OCI-LY1 (cell line): ENCODE results near the gene DGKB.

Experiments
- H2AFZ ChIP-seq: fragments of 200-600 bp; sonication (generic), shearing (Covaris generic); 2 replicates; pipeline ENCODE4 v1.6.0; 2014; ENCODE audit warnings: antibody characterized with exemption, mild to moderate bottlenecking, low read length
- H3F3A ChIP-seq: fragments of 200-600 bp; sonication (generic), shearing (Covaris generic); 2 replicates; pipeline ENCODE4 v1.6.0; 2014; ENCODE audit warnings: mild to moderate bottlenecking, antibody characterized with exemption, low read length, moderate library complexity; ENCODE audit not compliant: insufficient read depth
- H3K27ac ChIP-seq: fragments of 200-600 bp; sonication (generic); 2 replicates; pipeline ENCODE4 v1.5.1; 2014; ENCODE audit warnings: low read length, mixed run types, mild to moderate bottlenecking, low read depth; ENCODE audit not compliant: poor library complexity, severe bottlenecking
- H3K27me3 ChIP-seq: fragments of 200-600 bp; sonication (generic); 2 replicates; pipeline ENCODE4 v1.6.0; 2014; ENCODE audit warnings: antibody characterized with exemption, mild to moderate bottlenecking, low read length, moderate library complexity; ENCODE audit not compliant: insufficient read depth
- H3K36me3 ChIP-seq: fragments of 200-600 bp; sonication (generic); 2 replicates; pipeline ENCODE4 v1.6.1; 2014; ENCODE audit warnings: mild to moderate bottlenecking, antibody characterized with exemption, low read length, moderate library complexity, mixed read lengths; ENCODE audit not compliant: insufficient read depth
- H3K4me1 ChIP-seq: fragments of 200-600 bp; sonication (generic); 2 replicates; pipeline ENCODE4 v1.5.1; 2014; ENCODE audit warnings: mild to moderate bottlenecking, low read length, moderate library complexity; ENCODE audit not compliant: insufficient read depth, severe bottlenecking
- H3K4me2 ChIP-seq: fragments of 200-600 bp; sonication (generic), shearing (Covaris generic); 2 replicates; pipeline ENCODE4 v1.6.1; 2014; ENCODE audit warnings: low read length
- H3K4me3 ChIP-seq: fragments of 200-600 bp; sonication (generic); 2 replicates; pipeline ENCODE4 v1.5.1; 2014; ENCODE audit warnings: low read length, low read depth, mild to moderate bottlenecking, mixed read lengths; ENCODE audit not compliant: poor library complexity, severe bottlenecking
- H3K79me2 ChIP-seq: fragments of 200-600 bp; shearing (Covaris generic); 2 replicates; pipeline ENCODE4 v1.6.1; 2016; ENCODE audit warnings: mixed run types, low read length, mixed read lengths; ENCODE audit not compliant: insufficient read depth
- H3K9ac ChIP-seq: fragments of 200-600 bp; sonication (generic), shearing (Covaris generic); 2 replicates; pipeline ENCODE4 v1.6.1; 2014; ENCODE audit warnings: mild to moderate bottlenecking, low read length, mixed read lengths
- H3K9me2 ChIP-seq: fragments of 200-600 bp; sonication (generic), shearing (Covaris generic); 2 replicates; pipeline ENCODE4 v1.6.1; 2014; ENCODE audit warnings: low read depth, mild to moderate bottlenecking, low read length, mixed read lengths
- H3K9me3 ChIP-seq: fragments of 200-600 bp; shearing (Covaris generic); 2 replicates; pipeline ENCODE4 v1.6.1; 2014; ENCODE audit warnings: low read length, mixed read lengths
- H4K20me1 ChIP-seq: fragments of 200-600 bp; sonication (generic), shearing (Covaris generic); 2 replicates; pipeline ENCODE4 v1.6.0; 2016; ENCODE audit warnings: mild to moderate bottlenecking, low read length; ENCODE audit not compliant: insufficient read depth
- EZH2 ChIP-seq: fragments of 200-600 bp; sonication (generic), shearing (Covaris generic); IDR thresholded peaks from 2 replicates; pipeline ENCODE4 v1.8.0; 2017; ENCODE audit warnings: borderline replicate concordance, mixed run types, mild to moderate bottlenecking, antibody characterized with exemption, low read length, moderate library complexity, mixed read lengths
- TF ChIP-seq, protein P1 (sequence below): fragments of 200-600 bp; sonication (generic), shearing (Covaris generic); IDR thresholded peaks from 2 replicates; pipeline ENCODE4 v1.5.1; 2017; ENCODE audit warnings: mild to moderate bottlenecking, antibody characterized with exemption, low read length, moderate library complexity, mixed read lengths

The DGKB gene

DNA sequence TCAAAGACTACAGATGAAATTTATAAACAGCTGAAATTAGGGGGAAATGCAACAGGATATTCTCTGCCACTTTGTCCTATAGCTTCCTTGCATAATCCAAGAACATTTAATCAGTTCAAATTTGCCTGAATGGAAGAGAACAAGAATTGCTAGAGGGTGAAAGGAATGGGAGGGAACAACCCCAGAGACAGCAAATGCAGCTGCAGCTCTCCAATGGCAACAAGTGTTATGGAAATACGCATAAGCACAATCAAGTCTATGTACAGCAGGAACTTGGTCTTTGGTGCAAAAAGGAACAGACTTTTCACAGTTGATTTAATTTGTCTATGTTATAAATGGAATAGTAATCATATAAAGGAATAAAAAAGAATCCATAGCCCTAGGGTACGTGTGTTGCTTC is 644.1 kb downstream of the DGKB start:
- Histone ChIP-seq H3K9ac (no peak overlapping the region), H3K79me2 (no peaks in the 10 kb centered on the region), H2AFZ (no peak overlapping the region), H3K9me2 (no peaks in the 10 kb centered on the region), H4K20me1 (no peaks in the 10 kb centered on the region), H3K27ac (no peak overlapping the region), H3K4me2 (no peak overlapping the region), H3K36me3 (no peaks in the 10 kb centered on the region), H3K27me3 (no peaks in the 10 kb centered on the region), H3K4me3 (no peak overlapping the region), H3F3A (no peaks in the 10 kb centered on the region), H3K4me1 (no peaks in the 10 kb centered on the region), H3K9me3 (no peaks in the 10 kb centered on the region)
- no peak for TF ChIP-seq EZH2

DNA sequence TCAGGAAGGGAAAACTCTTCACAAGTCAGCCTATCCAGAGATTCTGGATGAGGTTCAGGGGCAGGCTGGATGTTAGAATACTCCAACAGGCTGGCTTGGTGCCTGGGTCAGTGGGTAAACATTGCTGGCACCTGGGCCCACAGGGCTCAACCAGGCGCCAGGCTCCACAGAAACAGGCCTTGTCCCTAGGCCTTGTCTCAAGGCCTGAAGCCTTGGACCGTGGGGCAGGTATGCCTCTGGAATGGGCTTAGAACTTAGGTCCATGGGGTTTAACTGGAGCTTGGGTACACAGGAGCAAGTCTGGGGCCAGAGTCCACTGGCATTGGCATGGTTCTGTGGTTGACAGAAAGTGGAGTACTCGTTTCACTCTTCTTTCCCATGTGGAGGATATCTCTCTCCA is 650.1 kb downstream of the DGKB start:
- no peak overlapping the region for H3K9ac ChIP-seq
- no peaks in the 10 kb centered on the region for H3F3A ChIP-seq
- no peaks in the 10 kb centered on the region for H3K9me2 ChIP-seq
- no peaks in the 10 kb centered on the region for H3K4me1 ChIP-seq
- H3K9me3 ChIP-seq = no peaks in the 10 kb centered on the region
- TF ChIP-seq, protein P1, sequence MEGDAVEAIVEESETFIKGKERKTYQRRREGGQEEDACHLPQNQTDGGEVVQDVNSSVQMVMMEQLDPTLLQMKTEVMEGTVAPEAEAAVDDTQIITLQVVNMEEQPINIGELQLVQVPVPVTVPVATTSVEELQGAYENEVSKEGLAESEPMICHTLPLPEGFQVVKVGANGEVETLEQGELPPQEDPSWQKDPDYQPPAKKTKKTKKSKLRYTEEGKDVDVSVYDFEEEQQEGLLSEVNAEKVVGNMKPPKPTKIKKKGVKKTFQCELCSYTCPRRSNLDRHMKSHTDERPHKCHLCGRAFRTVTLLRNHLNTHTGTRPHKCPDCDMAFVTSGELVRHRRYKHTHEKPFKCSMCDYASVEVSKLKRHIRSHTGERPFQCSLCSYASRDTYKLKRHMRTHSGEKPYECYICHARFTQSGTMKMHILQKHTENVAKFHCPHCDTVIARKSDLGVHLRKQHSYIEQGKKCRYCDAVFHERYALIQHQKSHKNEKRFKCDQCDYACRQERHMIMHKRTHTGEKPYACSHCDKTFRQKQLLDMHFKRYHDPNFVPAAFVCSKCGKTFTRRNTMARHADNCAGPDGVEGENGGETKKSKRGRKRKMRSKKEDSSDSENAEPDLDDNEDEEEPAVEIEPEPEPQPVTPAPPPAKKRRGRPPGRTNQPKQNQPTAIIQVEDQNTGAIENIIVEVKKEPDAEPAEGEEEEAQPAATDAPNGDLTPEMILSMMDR = no peak
- no peak for TF ChIP-seq EZH2
- H3K27me3 ChIP-seq = no peaks in the 10 kb centered on the region
- H2AFZ ChIP-seq = no peak overlapping the region
- H3K79me2 ChIP-seq = no peaks in the 10 kb centered on the region
- H4K20me1 ChIP-seq = no peaks in the 10 kb centered on the region
- no peak overlapping the region for H3K4me2 ChIP-seq
- no peak overlapping the region for H3K27ac ChIP-seq
- no peak overlapping the region for H3K4me3 ChIP-seq
- no peaks in the 10 kb centered on the region for H3K36me3 ChIP-seq

DNA sequence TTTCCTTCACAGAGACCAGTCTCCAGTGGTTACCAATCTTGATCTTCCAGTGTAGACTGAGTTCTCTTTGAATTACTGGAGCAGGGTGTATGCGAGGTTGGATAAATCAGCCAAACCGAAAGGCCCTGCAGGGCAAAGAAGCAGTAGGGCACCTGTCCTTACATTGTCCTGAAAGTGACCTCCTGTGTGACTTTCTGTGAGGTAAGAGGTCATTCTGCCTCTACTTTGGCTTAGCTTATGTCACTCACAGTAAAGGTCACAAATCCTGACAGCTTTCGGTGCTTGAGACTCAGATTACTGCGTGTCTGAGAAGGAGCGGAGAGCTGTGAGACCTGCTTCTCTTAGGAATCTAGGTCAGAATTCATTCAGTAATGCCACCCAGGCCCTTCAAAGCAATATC is 660.4 kb downstream of the DGKB start:
- Histone ChIP-seq H3K9ac (no peak overlapping the region), H3K36me3 (no peaks in the 10 kb centered on the region), H3K79me2 (no peaks in the 10 kb centered on the region), H3F3A (no peaks in the 10 kb centered on the region), H3K9me2 (no peaks in the 10 kb centered on the region), H3K9me3 (no peaks in the 10 kb centered on the region), H3K4me3 (no peak overlapping the region), H3K27me3 (no peaks in the 10 kb centered on the region), H3K4me2 (no peak overlapping the region), H3K4me1 (peaks cover 14% of the 10 kb centered on the region), H2AFZ (no peak overlapping the region), H3K27ac (no peak overlapping the region), H4K20me1 (no peaks in the 10 kb centered on the region)
- TF ChIP-seq, protein P1 = no peak
- TF ChIP-seq EZH2 = no peak

DNA sequence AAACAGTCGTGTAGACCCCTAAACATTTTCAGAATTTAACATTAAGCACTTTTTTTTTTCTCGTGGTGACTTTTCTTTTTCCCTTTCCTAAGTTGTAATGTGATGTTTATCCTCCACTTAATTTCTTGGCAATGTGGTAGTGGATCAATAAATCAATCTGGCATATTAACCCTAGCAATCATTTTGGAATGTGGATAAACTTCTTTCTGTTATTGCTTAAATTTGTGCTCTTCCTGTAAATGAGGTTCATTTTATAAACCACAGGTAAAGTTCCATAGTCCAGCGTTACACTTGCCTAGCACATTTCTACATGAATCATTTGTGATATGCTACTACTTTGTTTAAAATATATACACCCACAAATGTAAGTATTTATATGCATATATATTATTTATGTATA is 665.7 kb downstream of the DGKB start:
- H3K79me2 ChIP-seq = no peaks in the 10 kb centered on the region
- no peaks in the 10 kb centered on the region for H4K20me1 ChIP-seq
- no peaks in the 10 kb centered on the region for H3F3A ChIP-seq
- H3K9me2 ChIP-seq = no peaks in the 10 kb centered on the region
- no peaks in the 10 kb centered on the region for H3K9me3 ChIP-seq
- TF ChIP-seq EZH2 = no peak
- TF ChIP-seq, protein P1 = no peak
- H3K4me3 ChIP-seq = no peak overlapping the region
- H3K4me1 ChIP-seq = peaks cover 39% of the 10 kb centered on the region
- H3K27me3 ChIP-seq = no peaks in the 10 kb centered on the region
- H2AFZ ChIP-seq = peak overlapping the region; percentile 30; the same call in 1 of the 2 replicates
- no peak overlapping the region for H3K4me2 ChIP-seq
- H3K36me3 ChIP-seq = no peaks in the 10 kb centered on the region
- H3K27ac ChIP-seq = no peak overlapping the region
- H3K9ac ChIP-seq = no peak overlapping the region
